GM21367 (cell line): Measurements from ENCODE around the gene P2RY2.

ENCODE experiments used
- ATAC-seq: cut with Tn5 transposase; IDR thresholded peaks from one replicate; pipeline ENCODE4 v1.9.1; 2021; ENCODE audit not compliant: unreplicated experiment

Gene P2RY2

DNA sequence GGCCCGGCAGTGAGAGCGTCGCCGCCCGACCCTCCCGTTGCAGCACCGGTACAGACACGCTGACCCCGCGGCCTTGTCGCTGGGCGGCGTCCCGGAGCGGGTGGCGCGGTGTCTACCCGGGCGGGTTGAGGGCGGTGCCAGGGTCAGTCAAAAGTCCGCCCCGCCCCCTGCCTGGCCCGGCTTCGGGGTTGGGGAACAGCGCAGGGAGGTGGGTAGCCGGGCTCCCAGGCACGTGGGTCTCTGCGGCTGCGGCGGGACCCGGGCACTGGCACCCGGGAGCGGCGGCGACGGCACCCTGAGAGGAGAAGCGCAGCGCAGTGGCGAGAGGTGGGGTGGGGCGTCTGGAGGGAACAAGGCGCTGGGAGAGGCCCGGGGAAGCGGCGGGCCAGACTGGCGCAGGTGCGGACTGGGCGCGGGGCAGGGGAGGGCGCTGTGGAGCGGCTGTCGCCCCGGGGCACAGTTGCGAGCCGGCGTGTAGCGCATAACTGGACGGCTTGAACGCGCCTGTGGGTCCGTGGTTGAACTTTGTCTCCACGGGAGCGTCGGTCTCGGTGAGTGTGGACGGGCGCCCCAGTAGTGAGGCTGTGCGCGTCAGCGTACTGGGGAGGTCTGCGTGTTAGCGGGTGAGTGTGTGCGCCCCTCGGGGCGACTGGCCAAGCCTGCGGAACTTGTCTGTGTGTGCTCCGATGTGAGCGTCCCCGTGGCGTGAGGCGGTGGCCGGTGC lies at the start of gene P2RY2:
TSS of gene P2RY2 (plus strand) at position 176 of the 724 bp plus-strand sequence. CDS start 15,879 bp downstream, outside the sequence.
- no peak for ATAC-seq

DNA sequence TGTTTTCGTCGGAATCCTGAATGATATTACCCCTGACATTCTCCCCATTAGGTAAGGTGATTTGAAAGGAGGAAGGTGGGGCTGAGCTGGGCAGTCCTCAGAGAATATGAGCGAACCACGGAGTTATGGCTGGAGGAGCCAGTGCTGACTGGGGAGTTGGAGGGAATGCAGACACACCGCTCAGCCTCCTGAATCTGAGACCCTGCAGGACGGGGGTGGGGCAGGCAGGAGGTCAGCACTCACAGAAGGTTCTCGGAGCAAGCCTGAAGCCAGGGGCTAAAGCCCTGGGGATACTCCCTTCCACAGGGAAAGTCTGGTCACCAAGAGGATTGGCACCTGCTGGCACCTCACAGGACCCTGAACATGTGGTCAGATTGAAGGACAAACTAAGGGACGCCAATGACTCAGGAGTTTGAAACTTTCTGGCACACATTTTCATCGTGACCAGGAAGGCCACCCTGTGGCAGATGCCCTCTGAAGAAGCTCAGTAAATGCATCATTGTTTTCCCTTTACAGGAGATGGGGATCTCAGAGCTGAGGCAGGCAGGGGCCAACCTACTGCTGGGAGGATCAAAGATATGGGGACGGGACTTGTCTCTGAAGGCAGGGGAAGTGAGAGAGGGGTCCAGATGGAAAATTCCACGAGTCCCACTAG lies 49.0 kb upstream of the P2RY2 start:
- no peak for ATAC-seq

- ATAC-seq = no peak
Observed at GRCh38 chr11:73170140-73170539, 47.9 kb upstream of the P2RY2 start.

GRCh38 chr11:73171436-73172161 lies 46.5 kb upstream of the P2RY2 start:
- ATAC-seq = no peak

DNA sequence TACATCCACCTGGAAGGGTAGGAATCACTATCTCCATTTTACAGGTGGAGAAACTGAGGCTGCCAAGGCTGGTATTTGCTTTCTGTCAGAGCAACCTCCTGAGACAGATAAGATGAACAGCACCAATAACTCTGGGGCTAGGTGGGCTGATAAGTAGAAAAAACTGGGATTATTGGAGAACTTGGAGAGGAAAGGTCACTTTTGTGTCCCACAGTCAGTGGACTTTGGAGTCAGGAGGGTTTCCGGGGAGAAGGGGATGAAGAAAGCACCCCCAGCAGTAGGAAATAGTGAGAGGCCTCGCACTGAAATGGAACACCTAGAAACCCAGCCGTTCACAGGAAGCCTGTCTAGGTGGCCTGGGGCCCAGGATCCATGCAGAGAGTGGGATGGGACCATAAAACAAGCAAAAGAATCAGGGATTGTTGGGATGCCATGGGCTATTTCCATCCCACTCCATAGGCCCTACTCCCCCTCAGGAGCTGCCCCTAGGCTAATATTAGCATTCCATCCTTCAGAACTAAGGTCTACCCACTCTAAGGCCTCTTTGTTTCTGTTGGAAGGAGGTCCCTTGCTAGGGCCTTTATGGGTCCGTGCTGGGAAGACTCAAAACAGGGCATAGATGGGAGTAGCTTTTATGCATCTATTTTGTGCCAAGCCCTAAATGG lies 45.0 kb upstream of the P2RY2 start:
- ATAC-seq = no peak

DNA sequence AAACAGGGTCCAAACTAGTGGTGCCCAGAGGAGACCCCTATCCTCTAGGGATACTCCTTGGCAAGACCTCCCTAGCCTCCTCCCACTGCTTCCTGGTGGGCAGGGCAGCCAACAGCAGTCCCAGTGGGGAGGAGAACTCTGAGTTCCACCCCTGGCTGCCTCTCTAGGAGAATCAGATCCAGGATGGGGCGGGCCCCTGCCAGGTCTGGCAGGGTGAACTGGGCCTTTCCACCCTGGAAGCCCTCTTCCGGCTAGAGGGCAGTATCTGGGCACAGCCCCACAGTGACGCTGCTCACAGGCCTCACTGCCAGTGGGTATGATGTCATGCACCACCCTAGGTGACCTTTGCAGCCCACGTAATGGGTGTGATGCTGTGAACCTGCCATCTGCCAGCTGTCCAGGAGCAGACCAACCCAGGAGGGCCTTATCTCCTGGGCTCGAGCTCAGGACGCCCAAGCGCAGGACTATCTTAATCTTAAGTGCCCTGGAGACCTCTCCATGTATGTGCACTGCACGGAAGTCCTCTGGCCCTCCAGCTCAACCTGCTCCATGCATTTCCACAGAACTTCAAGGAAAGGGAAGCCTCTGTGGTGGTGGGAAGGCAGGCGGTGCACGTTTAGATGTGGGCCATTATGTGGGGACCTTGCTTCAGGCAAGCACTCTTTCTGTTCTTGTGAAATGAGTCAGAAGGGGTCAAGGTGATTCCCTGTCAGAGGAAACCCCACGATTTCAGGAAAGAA lies 44.2 kb upstream of the P2RY2 start:
- no peak for ATAC-seq

GRCh38 chr11:73174495-73174791 lies 43.6 kb upstream of the P2RY2 start:
- no peak for ATAC-seq

- ATAC-seq = no peak
Observed at GRCh38 chr11:73175551-73176144, 42.4 kb upstream of the P2RY2 start.

DNA sequence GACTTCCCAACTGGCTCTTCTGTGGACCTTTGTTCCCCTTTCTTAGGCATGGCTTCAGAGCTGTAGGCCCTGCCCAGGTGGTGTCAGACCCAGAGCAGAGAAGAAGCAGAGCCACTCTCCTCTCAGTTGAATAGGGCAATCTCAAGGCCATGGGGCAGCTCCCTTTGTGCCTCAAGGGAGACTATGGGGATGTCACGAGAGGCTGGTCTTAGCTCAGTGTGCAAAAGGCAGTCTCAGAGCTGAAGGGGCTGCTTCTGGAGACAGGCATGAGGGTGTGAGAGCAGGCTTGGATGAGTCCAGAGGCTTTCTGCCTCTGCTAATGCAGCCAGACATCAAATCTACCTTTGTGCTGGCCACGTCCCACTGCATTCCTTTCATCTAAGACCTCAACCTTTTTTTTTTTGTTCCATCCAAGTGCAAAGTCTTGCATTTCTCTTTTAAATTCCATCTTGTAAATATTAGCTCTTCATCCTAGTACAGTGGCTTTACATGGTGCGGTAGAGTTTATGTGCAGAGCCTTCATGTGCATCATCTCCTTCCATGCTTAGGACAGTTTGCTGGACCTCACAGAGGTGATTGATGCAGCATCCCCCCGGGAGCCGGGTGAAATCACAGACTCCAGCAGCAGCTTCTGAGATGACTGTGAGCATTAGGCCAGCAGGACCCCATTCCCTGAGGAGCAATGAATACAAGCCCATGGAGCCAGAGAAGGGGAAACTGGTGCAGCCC lies 41.8 kb upstream of the P2RY2 start:
- no peak for ATAC-seq

GRCh38 chr11:73176874-73177155 lies 41.3 kb upstream of the P2RY2 start:
- ATAC-seq = no peak

DNA sequence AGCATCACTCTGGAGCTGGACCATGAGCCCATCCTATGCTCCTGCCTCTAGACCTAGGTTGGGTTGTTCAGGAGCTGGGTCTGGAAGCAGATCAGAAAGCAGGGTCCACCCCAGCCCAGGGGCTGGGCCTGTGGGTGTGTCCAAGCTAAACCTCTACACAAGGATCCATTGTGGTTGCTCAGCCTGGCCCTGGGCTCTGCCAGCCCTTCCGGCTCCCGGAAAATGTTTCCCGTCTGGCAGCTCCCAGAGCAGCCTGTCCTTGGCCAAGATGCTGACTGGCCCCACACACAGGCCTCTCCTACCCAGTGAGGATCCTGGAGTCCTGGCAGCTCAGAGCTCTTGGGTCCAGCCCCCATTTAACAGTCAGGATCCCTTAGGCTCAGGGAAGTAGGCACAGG lies 40.7 kb upstream of the P2RY2 start:
- no peak for ATAC-seq

DNA sequence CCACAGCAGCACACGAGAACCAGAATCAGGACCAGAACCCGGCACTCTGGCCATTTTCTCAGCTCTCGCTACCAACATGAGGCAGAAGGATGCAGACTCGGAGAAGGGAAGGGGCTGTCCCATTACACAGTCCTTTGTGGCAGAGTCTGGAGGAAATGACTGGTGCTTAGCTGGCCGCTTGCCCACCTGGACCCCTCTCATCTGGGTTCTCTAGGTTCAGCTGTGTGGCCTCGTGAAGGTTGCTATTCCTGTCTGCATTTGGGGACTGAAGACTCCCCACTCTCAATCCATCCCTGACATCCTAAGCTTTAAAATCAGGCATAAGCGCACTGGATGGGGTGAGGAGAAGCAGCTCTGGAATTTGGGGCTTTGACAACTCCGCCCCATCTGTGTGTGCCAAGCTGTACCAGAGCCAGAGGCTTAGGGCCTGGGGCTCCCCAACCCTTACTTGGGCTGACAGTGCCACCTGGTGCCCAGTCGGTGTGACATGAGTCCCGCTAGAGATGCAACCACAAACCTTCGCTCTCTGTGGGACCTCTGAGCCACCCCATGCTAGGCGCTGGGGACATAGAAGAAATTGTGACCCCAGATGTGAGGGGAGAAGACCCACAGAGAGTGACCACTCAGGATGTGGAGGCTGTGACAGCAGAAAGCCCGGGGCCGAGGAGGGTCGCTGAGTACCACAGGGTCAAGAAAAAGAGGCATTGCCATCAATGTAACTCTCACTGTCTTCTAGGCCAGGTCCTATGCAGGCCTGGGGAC lies 40.1 kb upstream of the P2RY2 start:
- ATAC-seq = no peak

DNA sequence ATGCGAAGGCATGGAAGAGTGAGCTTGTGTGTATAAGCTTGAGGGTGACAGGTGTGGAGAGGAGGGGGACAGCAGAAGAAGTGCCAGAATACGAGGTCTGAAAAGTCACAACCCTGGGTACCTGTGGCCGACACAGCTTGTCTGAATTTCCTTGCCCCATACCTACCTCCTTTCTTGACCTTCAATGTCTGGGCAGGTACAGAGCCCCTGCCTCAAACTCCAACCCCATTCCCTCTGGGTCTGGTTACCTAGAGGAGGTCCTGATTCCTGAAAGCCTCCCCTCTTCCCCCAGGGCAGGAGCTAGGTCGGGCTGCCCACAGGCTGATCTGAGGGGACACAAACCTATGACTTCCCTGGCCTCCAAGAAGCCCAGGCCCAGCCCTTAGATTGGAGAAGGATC lies 39.4 kb upstream of the P2RY2 start:
- ATAC-seq = no peak

GRCh38 chr11:73182824-73183321 lies 35.2 kb upstream of the P2RY2 start:
- no peak for ATAC-seq

GRCh38 chr11:73184953-73185671 lies 33.0 kb upstream of the P2RY2 start:
- no peak for ATAC-seq

DNA sequence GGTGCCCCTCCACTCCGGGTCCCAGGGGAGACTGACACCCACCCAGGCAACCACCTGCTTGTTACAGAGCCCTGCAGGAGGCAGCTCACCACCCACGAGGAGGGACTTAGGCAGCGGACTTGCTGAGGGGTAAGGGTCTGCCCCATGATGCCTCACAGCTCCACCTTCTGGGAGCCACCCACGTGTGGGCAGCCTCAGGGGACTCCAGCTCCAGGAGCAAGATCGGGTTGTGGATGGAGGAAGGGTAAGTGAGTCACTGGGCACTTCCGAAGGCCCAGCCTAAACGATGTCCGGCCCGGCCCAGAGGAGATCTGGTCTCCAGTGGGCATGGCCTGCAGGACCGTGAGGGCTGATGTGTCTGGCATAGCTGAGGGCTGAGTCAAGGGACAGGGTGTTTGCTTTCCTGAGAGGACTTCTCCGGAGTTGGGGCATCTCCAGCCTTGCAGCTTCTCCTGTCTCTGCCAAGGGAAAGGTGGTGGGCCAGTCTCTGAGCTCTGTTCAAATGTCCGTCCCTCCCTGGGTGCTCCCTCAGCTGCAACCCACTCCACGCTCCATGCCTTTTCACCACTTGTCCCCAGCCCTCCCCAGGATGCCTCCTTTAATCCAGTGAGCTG lies 32.3 kb upstream of the P2RY2 start:
- ATAC-seq = no peak

GRCh38 chr11:73186294-73186850 lies 31.7 kb upstream of the P2RY2 start:
- no peak for ATAC-seq

- ATAC-seq = no peak
Observed at GRCh38 chr11:73186886-73187285, 31.2 kb upstream of the P2RY2 start.
